HG03378 (cell line): ENCODE data around the gene C2orf69.

Source experiments
- ATAC-seq: cut with Tn5 transposase; IDR thresholded peaks from one replicate; pipeline ENCODE4 v1.9.1; 2021; ENCODE audit warnings: mild to moderate bottlenecking, moderate library complexity; ENCODE audit not compliant: unreplicated experiment

The C2orf69 gene, protein sequence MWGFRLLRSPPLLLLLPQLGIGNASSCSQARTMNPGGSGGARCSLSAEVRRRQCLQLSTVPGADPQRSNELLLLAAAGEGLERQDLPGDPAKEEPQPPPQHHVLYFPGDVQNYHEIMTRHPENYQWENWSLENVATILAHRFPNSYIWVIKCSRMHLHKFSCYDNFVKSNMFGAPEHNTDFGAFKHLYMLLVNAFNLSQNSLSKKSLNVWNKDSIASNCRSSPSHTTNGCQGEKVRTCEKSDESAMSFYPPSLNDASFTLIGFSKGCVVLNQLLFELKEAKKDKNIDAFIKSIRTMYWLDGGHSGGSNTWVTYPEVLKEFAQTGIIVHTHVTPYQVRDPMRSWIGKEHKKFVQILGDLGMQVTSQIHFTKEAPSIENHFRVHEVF

DNA sequence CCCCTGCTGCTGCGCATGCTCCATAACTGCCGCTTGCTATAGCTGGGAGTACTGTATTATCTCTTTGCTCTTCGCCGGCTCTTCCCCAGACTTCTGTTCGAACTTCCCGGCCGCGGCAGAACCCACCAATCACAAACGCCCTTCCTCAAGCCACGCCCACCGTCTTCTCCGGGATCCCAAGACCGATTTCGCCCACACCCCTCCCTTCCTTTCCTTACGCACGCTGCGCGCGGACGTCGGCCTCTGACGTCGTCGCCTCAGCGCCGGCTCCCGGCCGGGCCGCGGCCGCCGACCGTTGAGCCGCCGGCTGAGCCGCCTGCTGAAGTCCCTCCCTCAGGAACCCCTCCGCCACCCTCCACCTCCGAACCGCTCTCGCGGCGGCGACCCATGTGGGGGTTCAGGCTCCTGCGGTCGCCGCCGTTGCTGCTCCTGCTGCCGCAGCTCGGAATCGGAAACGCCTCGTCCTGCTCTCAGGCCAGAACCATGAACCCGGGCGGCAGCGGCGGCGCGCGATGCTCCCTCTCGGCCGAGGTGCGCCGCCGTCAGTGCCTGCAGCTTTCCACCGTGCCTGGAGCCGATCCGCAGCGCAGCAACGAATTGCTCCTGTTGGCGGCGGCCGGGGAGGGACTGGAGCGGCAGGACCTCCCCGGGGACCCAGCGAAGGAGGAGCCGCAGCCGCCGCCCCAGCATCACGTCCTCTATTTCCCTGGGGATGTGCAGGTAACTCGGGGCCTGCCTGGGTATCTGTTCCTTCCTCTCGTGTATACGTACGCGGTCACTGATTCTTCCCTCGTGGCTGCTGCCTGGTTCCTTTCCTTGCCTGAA is at the start of gene C2orf69:
Gene C2orf69, plus strand, starts transcription at position 242 of the 825 bp plus-strand sequence. Its CDS starts 146 bp downstream, at position 388.
- ATAC-seq, result peak; percentile 87

DNA sequence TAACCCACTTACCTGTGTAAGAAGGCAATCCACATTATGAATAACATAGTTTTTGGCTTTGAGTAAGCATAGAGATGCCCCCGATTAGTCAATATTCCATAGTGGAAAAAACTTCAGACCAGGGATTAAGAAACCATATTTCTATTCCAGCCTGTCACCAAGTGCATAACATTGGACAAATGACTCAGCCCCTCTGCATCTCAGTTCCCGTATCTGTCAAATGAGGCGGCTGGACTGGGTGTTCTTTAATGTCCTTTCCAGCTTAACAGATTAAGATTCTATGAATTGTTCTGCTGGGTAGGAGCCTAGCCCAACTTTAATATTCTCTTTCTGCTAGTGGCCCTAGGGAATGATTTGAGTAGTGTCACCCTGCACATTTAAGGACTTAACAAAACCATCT is 48.3 kb upstream of the C2orf69 start:
- no peak for ATAC-seq

DNA sequence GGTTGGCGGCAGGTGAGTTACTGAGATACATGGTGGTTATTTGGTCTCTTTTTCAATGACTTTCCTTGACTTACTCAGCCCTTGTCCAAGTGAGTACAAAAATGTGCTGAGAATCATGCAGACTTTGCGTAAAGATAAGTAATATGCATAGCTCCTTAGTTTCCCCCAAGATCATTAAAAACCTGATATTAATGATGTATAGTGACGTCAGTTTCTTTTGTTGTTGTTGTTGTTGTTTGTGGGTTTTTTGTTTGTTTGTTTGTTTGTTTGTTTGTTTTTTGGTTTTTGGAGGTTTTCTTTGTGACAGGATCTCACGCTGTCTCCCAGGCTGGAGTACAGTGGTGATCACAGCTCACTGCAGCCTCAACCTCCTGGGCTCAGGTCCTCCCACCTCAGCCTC is 45.2 kb upstream of the C2orf69 start:
- no peak for ATAC-seq

DNA sequence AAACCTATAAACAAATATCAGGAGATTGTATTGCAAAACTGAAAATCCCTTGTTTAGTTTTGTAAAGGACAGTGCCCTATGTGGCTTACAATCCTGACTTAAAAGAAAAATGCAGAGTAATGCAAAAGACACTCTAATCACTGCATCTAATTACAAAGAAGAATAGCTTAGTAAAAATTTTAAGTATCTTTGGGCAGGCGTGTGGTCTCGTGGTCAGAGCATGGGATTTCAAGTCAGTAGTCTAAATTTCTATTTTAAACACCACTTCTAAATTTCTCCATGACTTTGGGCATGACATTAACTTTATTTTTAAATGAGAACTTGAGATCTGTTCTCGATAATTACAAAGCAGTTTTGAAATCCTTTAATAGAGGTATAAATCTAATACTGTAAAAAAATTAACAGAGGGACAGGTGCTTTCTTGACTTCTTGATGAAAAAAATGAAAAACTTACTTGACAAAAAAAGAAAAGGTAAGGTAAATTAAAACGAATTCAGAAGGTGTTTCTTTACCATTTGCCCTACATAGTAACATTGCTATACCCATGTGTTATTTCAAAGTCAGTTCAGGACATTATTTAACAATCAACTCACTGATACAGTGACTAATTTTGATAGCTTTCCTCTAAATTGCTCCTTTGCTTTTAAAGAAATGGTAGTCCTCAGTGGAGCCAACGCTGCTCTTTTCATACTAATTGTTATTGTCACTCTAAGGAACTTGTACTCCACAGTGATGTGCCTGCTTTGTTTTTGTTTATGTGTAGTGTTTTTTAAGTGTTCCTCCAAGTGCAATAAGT is 42.5 kb upstream of the C2orf69 start:
- ATAC-seq, result no peak

DNA sequence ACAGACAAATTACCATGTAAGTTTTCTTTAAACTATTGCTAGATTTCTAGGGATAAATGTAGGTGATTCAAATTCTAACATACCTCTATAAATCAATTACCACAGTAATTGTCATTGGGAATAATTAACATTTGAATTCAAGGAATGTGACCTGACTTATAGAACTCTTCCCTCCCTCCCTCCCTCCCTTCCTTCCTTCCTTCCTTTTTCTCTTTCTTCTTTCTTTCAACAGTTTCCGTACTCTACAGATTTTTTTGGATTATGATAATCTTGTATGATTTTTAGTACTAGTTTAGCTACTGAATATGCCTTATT is 41.9 kb upstream of the C2orf69 start:
- no peak for ATAC-seq

DNA sequence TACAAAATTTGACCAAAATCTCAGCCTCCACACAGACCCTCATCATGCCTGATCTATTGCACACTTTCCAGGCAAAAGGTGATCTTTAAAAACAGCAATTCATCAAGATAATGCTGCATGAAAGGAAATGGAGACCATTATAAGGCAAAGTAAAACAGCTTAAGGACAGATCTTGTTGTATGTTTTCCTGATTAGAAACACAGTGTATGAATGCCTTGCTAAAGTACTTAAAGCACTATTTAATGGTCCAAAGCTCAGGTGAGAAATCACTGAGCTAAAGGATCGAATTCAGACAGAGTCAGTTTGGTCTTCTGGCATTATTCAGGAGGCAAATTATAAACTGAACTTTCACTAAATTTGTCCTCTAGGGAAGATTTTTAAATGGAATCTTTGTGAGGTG is 41.4 kb upstream of the C2orf69 start:
- ATAC-seq, result no peak

DNA sequence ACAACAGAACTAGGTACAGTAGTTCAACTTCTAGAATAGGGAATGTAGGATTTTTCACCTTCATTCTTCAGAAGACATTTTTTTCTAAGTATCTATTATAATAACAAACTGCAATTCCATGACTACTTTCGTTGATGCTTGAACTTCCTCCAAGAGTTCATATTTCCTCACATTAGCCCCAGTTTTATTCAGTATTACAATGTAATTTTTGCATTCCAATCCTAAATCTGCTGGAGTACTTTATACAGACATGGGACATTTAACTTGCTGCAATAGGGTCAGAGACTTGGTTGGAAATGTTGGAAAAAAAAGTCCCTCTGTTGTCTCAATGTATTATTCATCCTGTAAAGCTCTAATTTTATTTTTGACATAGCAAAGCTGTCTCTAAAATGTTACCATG is 40.5 kb upstream of the C2orf69 start:
- ATAC-seq, result no peak

DNA sequence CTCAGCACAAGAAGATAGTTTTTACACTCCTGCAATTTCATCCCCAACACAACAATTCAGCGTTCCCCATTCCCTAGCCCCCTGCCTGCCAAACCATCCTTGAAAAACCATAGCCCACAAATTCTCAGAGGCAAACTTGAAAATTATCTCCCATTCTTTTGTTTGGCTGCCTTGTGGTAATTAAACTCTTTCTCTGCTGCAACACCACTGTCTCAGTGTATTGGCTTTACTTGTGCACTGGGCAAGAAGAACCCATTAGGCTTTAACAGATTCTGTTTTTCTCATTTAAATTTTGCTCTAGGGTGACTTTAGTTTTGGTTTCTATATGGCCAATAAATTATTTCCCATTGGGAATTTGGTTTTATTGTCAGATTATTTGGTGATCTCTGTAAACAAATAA is 36.9 kb upstream of the C2orf69 start:
- ATAC-seq, result no peak

DNA sequence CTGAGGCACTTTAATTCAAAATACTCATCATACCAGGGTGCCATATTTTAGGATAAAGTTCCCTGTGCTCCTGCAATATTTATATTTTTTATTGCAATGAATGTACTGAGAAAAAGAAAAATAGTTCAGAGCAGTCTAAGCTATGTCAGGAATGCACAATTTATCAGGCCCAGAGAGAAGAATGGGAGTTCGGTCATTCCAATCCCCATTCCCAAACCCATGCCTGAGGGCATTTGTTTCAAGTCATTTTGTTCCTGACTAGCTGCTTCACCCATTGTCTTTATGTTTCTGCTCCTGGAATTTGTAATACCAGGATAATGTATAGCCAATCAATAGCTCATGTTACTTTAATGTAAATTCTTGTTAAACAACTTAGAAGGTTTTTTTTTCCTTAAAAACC is 35.7 kb upstream of the C2orf69 start:
- no peak for ATAC-seq

DNA sequence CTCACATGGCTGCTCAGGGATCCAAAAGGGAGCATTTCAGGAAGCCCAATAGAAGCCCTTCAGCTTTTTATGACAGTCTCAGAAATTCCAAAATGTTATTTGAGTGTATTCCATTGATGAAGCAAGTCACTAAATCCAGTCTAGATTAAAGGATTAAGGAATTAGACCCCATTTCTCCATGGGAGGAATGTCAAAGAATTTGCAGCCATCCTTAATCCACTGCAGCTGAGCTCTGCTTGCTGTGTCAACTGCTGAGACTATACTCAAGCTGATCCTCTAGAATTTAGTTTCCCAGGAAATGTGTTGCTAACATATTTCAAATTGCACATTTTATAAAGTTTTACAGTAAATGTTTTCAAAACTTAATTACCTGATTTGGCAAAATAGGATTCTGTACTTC is 28.4 kb upstream of the C2orf69 start:
- no peak for ATAC-seq

DNA sequence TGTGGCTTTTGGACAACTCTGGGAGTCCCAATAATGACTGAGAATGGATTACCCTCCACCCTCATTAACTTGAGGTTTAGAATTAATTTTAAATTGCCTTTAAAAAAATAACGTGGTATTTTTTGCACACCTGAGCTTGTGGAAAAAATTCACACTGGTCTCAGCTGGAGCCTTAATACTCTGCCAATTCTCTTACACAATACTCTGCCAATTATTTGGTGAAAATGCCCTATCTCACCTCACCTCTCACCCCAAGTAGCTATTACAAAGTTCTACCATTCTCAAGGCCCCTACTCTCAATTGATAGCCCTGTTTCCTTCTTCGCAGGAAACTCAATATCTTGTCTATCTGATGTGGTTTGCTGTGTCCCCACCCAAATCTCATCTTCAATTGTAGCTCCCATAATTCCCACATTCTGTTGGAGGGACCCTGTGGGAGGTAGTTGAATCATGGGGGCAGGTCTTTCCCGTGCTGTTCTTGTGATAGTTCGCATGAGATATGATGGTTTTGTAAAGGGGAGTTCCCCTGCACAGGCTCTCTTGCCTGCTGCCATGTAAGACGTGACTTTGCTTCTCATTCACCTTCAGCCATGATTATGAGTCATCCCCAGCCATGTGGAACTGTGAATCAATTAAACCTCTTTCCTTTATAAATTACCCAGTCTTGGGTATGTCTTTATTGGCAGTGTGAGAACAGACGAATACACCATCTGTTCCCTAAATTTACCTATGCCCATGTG is 27.4 kb upstream of the C2orf69 start:
- no peak for ATAC-seq

DNA sequence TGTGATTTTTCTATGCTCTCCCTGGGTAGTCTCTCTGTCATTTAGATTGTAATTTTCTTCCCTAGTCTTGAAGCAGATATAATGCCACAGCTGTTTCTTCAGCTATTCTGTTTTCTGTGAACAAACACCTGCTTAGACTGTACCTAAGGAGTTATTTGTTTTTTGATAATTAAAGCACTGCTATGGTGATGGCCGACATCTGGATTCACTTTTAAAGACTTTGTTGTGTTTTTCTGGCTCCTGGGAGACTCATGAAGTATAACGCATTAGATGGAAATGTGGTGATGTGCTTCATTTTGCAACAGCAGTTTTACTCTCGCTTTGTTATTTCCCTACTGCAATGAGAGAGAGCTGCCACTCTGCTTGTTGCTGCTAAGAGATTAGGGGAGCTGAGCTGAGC is 15.7 kb upstream of the C2orf69 start:
- ATAC-seq, result no peak

DNA sequence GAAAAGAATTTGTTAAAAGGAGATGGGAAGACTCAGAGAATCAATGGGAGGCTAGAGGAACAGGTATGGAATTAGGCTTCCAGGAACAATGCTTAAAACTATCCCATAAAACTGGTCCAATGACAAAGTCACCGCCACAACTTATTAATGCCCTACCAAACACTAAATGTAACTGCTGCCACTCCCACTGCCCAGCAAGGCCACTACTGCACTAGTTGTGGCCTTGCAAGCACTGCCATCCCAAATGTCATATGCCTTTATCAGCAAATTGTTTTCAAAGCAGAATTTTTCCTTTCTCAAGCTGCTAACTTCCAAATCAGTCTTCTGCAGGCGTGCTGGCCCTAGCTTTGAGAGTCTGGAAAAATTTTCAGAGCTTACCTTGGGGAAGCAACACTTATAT is 14.5 kb upstream of the C2orf69 start:
- ATAC-seq, result no peak

DNA sequence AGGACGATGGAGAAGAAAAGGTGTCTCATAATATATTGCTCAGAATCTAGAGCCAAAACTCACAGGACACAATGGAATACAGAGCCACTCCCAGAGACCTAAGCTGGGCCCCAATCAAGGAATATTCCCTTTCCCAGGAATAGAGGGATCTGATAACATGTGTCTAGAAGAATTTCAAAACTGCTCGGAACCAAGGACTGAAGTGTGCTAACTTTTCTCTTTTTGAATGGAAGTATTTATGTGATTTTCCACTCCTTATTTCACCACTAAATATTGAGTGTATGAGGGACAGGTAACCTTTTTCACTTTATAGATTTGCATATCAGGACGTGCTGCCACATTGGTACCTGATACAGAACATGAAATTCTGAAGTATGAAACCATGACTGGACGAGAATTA is 9.2 kb upstream of the C2orf69 start:
- ATAC-seq, result no peak

DNA sequence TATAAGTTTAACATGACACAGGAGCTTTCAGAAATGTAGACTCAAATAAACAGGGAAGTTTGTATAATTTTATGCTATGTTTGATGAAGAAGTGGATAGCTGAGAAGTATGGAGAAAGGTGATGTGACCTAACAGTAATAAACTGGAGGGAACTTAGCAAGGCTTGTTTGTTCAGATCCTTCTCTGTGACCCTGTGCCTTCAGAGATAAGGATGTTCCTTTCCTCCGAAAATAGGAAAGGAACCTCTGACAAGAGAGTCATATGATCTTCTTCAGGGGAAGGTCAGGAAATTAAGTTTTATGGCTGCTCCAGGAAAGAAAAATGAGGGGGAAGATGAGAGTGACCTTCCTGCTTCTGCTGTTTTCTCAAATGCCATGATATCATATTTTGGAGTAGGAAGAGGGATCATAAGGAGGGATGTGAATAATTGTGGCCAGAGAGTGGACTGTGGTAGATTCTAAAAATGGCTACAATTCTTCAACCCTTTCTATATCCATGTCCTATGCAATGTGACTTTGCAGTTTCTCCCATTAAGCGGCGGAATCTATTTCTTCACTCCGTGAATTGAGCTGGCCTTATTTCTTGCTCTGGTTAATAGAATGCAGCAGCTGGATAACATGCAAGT is 8.5 kb upstream of the C2orf69 start:
- no peak for ATAC-seq

DNA sequence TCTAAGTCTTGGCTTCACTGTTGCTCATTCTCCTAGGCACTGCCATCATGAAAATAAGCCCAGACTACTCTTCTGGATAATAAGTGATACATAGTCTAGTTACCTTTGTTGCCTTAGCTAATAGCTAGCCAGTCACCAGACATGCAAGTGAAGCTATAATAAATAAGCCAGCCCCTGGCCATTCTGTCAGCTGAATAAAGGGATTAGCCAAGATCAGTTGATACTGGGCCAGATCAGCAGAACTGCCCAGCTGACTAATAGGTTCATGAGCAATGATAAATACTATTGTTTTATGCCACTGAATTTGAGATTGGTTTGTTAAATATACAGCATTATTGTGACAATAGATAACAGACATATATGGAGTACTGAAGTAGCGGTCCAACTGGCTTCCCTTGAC is 8.0 kb upstream of the C2orf69 start:
- ATAC-seq, result no peak

DNA sequence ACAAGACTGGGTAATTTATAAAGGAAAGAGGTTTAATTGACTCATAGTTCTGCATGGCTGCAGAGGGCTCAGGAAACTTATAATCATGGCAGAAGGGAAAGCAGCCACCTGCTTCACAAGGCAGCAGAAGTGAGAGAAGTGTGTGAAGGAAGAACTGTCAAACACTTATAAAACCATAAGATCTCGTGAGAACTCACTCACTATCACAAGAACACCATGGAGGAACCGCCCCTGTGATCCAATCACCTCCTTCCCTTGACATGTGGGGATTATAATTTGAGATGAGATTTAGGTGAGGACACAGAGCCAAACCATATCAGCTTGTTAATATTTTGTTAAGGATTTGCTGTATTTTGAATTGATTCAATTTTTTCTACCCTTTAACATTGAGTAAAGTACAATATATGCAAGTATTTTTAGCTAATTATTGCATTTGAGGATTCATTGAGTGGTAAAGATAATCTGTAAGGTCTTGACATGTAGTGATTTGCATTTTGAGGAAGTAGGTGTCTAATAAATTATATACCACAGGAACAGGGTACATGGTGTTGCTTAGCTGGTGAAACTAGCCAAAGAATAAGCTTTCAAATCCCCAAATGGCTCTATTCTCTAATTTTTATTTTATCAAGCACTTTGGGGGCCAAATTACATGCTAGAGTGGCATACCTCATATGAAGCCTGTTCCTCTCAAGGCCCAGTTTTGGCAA is 3.9 kb upstream of the C2orf69 start:
- ATAC-seq, result no peak

DNA sequence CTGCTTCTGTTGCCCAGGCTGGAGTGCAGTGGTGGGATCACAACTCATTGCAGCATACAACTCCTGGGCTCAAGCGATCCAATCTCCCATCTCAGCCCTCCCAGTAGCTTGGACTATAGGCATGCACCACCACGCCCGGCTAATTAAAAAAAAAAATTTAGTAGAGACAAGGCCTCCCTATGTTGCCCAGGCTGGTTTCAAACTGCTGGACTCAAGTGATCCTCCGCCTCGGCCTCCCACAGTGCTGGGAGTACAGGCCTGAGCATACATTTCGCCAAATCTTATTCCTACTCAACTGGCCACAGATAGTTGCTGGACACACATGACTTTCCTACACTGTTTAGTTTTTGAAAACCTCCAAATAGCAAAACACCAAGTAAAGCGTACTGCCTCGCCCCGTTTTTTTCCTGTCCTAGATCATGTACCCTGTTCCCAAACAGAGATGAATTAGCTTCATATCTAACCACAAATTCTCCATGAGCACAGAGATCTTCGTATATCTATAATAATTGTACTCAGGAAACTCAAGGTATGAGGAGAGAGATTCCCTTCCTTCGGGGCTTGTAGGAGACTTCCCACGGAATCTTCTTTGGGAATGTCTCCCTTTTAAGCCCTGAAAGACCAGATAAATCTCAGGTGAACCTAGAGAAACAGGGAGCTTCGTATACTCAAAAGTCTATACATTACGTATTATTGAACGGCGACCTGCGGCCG is 598 bp upstream of the C2orf69 start:
- ATAC-seq, result peak; percentile 3

DNA sequence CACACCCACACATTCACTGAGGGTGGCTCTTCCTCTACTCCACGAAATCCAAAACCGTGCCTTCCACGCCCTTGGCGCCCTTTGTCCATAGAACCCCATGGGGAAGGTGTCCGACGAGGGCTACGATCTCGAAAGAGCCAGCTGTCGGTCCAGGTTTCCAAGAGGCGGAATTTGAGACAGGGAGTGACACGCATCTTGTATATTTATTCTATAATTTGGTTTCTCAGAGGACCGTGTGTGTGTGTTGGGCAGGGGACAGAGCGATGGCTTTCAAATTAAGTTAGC is 726 bp downstream of the C2orf69 start:
- no peak for ATAC-seq
